ENCODE measurements around the gene EDA.
"Not testable (repeated sequence)": the region's sequence is repeated elsewhere in the genome, so short reads cannot be mapped to it uniquely, and the experiment has no call there.

Gene EDA

GRCh38 chrX:69748055-69748454 is 132.1 kb downstream of the EDA start:
- DNase-seq, result no peak

GRCh38 chrX:69759921-69760625 is 144.2 kb downstream of the EDA start:
- no peak for DNase-seq

GRCh38 chrX:69761633-69762032 is 145.7 kb downstream of the EDA start:
- no peak for DNase-seq

GRCh38 chrX:69762340-69762739 is 146.4 kb downstream of the EDA start:
- no peak for DNase-seq

- no peak for DNase-seq
Observed at GRCh38 chrX:69793260-69793935, 177.5 kb downstream of the EDA start.

GRCh38 chrX:69795702-69796101 is 179.8 kb downstream of the EDA start:
- no peak for DNase-seq

- DNase-seq, result no peak
Observed at GRCh38 chrX:69807400-69807799, 191.5 kb downstream of the EDA start.

GRCh38 chrX:69808375-69808774 is 192.5 kb downstream of the EDA start:
- no peak for DNase-seq

GRCh38 chrX:69813677-69814076 is 197.8 kb downstream of the EDA start:
- no peak for DNase-seq

- no peak for DNase-seq
Observed at GRCh38 chrX:69815063-69815462, 199.2 kb downstream of the EDA start.

GRCh38 chrX:69815519-69815918 is 199.6 kb downstream of the EDA start:
- no peak for DNase-seq

GRCh38 chrX:69844636-69845035 is 228.7 kb downstream of the EDA start:
- peak; percentile 9 for DNase-seq

GRCh38 chrX:69859999-69860398 is 244.1 kb downstream of the EDA start:
- DNase-seq, result not testable (repeated sequence)

- DNase-seq, result no peak
Observed at GRCh38 chrX:69876221-69876620, 260.3 kb downstream of the EDA start.

GRCh38 chrX:69884210-69884609 is 268.3 kb downstream of the EDA start:
- no peak for DNase-seq

GRCh38 chrX:69896046-69896445 is 280.1 kb downstream of the EDA start:
- DNase-seq, result no peak

GRCh38 chrX:69900491-69900890 is 284.6 kb downstream of the EDA start:
- DNase-seq, result peak; percentile 45

- DNase-seq, result no peak
Observed at GRCh38 chrX:69906447-69906846, 290.5 kb downstream of the EDA start.

- no peak for DNase-seq
Observed at GRCh38 chrX:69914781-69915180, 298.9 kb downstream of the EDA start.

- peak; percentile 0 for DNase-seq
Observed at GRCh38 chrX:69919749-69920148, 303.8 kb downstream of the EDA start.

GRCh38 chrX:69932323-69932722 is 316.4 kb downstream of the EDA start:
- DNase-seq, result no peak

GRCh38 chrX:69948276-69948797 is 332.4 kb downstream of the EDA start:
- no peak for DNase-seq

- DNase-seq, result peak; percentile 0
Observed at GRCh38 chrX:69951753-69952152, 335.8 kb downstream of the EDA start.

GRCh38 chrX:69959712-69960111 is 343.8 kb downstream of the EDA start:
- no peak for DNase-seq
